HG03378 (cell line): Measurements from ENCODE around the gene CYP8B1.

Source experiments
- ATAC-seq: cut with Tn5 transposase; IDR thresholded peaks from one replicate; pipeline ENCODE4 v1.9.1; 2021; ENCODE audit warnings: mild to moderate bottlenecking, moderate library complexity; ENCODE audit not compliant: unreplicated experiment

Gene CYP8B1

GRCh38 chr3:42829083-42829627 is 46.5 kb downstream of the CYP8B1 start:
- no peak for ATAC-seq

- no peak for ATAC-seq
These were observed 48.0 kb downstream of the CYP8B1 start for GRCh38 chr3:42827654-42828053.

DNA sequence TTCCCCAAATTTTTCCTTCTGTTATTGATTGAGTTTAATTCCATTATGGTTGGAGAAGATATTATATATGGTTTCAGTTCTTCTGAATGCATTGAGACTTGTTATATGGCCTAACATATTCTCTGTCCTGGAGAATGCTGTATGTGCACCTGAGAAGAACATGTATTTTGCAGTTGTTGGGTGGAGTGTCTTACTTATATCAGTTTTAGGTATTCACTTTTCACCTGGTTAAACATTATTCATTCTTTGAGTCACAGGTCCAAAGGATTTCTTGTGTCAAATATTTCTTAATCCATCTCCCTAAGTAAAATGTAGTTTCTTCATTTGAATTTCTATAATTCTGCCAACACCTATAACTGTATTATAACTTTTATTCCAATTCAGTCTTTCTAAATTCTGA is 48.7 kb downstream of the CYP8B1 start:
- ATAC-seq, result no peak

DNA sequence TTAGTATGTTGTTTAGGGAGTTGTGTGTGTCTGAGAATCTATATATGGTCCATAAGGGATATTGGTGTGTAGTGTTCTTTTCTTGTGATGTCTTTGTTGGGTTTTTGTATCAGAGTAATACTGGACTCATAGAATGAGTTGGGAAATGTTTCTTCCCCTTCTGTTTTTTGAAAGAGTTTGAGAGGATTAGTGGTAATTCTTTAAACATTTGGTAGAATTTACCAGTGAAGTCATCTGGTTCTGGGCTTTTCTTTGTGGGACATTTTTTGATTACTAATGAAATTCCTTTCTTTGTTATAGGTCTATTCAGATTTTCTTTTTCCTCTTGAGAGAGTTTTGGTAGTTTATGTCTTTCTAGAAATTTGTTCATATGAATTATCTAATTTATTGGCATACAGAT is 49.5 kb downstream of the CYP8B1 start:
- ATAC-seq, result no peak

DNA sequence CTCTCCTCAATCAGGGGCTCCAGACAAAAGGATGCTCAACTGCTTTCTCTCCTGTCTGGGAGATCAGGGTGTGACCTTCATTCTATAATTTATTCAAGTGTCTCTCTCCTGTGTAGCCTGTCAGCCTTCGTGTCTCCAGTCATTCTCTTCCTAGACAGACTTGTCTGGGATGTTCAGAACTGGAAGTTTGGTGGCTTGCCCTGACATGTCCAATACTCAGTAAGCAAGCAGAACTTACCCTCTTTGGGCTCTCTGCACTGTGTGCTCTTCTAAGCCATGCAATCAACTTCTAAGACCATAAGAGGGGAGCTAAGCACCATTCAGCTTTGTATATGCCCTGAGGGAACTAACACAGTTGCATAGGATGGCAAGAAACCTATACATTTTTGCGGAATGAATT is 52.3 kb downstream of the CYP8B1 start:
- no peak for ATAC-seq

DNA sequence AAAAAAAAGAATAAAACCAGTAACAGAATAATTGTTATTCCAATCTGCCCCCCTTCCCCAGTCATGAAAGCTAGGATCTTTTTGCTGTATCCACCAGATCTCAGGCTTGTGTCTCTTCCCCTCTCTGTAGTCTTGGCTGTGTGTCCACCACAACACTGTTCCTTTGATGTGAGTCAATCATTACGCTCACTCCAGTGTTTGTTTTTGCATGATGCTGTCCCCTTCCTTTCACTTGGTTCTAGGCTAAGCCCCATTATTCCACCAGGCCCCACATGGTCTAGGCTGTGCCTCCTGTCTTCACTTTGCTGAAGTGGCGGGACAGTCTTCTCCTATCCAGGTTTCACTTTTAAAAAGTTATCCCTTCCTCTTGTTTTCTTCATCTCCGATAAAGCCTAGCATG is 52.9 kb downstream of the CYP8B1 start:
- no peak for ATAC-seq
